Measurements from ENCODE around the gene PECR. TPM values are rescaled to one million over a fixed set of nuclear protein-coding genes. Genes with fewer than 3 reads are reported as not detected.
"Not testable (repeated sequence)": the region's sequence is repeated elsewhere in the genome, so short reads cannot be mapped to it uniquely, and the experiment has no call there.

The PECR gene
- total RNA-seq, 1 experiment from 2014 or later: 12.1 TPM

- peaks cover 2% of the 10 kb centered on the region; the same call in 1 of the 2 replicates for H3K27me3 ChIP-seq (ENCODE audit: control insufficient read depth, insufficient read depth, low read length)
- H3K36me3 ChIP-seq (replicated peaks; ENCODE audit: control insufficient read depth, insufficient read depth, low read length): no peaks in the 10 kb centered on the region
- DNase-seq: no peak
- no peak overlapping the region for H3K4me3 ChIP-seq (ENCODE audit: insufficient read depth, low read depth, low read length)
Measured at GRCh38 chr2:216086207-216086893, 4.7 kb upstream of the PECR start.

GRCh38 chr2:216084547-216084946 lies 2.9 kb upstream of the PECR start:
- Histone ChIP-seq H3K4me3 (ENCODE audit: insufficient read depth, low read depth, low read length) (no peak overlapping the region), H3K36me3 (replicated peaks; ENCODE audit: control insufficient read depth, insufficient read depth, low read length) (no peaks in the 10 kb centered on the region), H3K27me3 (ENCODE audit: control insufficient read depth, insufficient read depth, low read length) (peaks cover 2% of the 10 kb centered on the region; the same call in 1 of the 2 replicates)
- DNase-seq: no peak

- Histone ChIP-seq H3K27me3 (ENCODE audit: control insufficient read depth, insufficient read depth, low read length) (peaks cover 2% of the 10 kb centered on the region; the same call in 1 of the 2 replicates), H3K36me3 (replicated peaks; ENCODE audit: control insufficient read depth, insufficient read depth, low read length) (no peaks in the 10 kb centered on the region), H3K4me3 (ENCODE audit: insufficient read depth, low read depth, low read length) (no peak overlapping the region)
- peak; percentile 65 for DNase-seq
Measured at GRCh38 chr2:216083464-216084281, 2.1 kb upstream of the PECR start.

- Histone ChIP-seq H3K4me3 (ENCODE audit: insufficient read depth, low read depth, low read length) (no peak overlapping the region), H3K27me3 (ENCODE audit: control insufficient read depth, insufficient read depth, low read length) (peaks cover 2% of the 10 kb centered on the region; the same call in 1 of the 2 replicates), H3K36me3 (replicated peaks; ENCODE audit: control insufficient read depth, insufficient read depth, low read length) (no peaks in the 10 kb centered on the region)
- DNase-seq: peak; percentile 30
Measured at GRCh38 chr2:216082805-216083204, 1.2 kb upstream of the PECR start.

GRCh38 chr2:216082117-216082711 lies 605 bp upstream of the PECR start:
- Histone ChIP-seq H3K4me3 (ENCODE audit: insufficient read depth, low read depth, low read length) (peak overlapping the region; percentile 77), H3K36me3 (replicated peaks; ENCODE audit: control insufficient read depth, insufficient read depth, low read length) (no peaks in the 10 kb centered on the region), H3K27me3 (ENCODE audit: control insufficient read depth, insufficient read depth, low read length) (peaks cover 2% of the 10 kb centered on the region; the same call in 1 of the 2 replicates)
- peak; percentile 68 for DNase-seq

- Histone ChIP-seq H3K27me3 (ENCODE audit: control insufficient read depth, insufficient read depth, low read length) (peaks cover 2% of the 10 kb centered on the region; the same call in 1 of the 2 replicates), H3K4me3 (ENCODE audit: insufficient read depth, low read depth, low read length) (peak overlapping the region; percentile 77), H3K36me3 (replicated peaks; ENCODE audit: control insufficient read depth, insufficient read depth, low read length) (no peaks in the 10 kb centered on the region)
- DNase-seq: no peak
Measured at GRCh38 chr2:216081012-216081411, 597 bp downstream of the PECR start.

GRCh38 chr2:216080048-216080447 lies 1.6 kb downstream of the PECR start:
- not testable (repeated sequence) for H3K4me3 ChIP-seq (ENCODE audit: insufficient read depth, low read depth, low read length); H3K27me3 ChIP-seq (ENCODE audit: control insufficient read depth, insufficient read depth, low read length); H3K36me3 ChIP-seq (replicated peaks; ENCODE audit: control insufficient read depth, insufficient read depth, low read length); DNase-seq

GRCh38 chr2:216078776-216079175 lies 2.8 kb downstream of the PECR start:
- DNase-seq: no peak
- H3K27me3 ChIP-seq (ENCODE audit: control insufficient read depth, insufficient read depth, low read length): peaks cover 2% of the 10 kb centered on the region; the same call in 1 of the 2 replicates

GRCh38 chr2:216075510-216076485 lies 5.8 kb downstream of the PECR start:
- Histone ChIP-seq H3K27me3 (ENCODE audit: control insufficient read depth, insufficient read depth, low read length) (no peaks in the 10 kb centered on the region), H3K4me3 (ENCODE audit: insufficient read depth, low read depth, low read length) (no peak overlapping the region), H3K36me3 (replicated peaks; ENCODE audit: control insufficient read depth, insufficient read depth, low read length) (no peaks in the 10 kb centered on the region; the same call in 1 of the 2 replicates)
- no peak for DNase-seq

More at GRCh38 chr2:216078776-216079175, 2.8 kb downstream of the PECR start:
- Histone ChIP-seq H3K36me3 (replicated peaks; ENCODE audit: control insufficient read depth, insufficient read depth, low read length) (no peaks in the 10 kb centered on the region; the same call in 1 of the 2 replicates), H3K4me3 (ENCODE audit: insufficient read depth, low read depth, low read length) (no peak overlapping the region)

- Histone ChIP-seq H3K4me3 (ENCODE audit: insufficient read depth, low read depth, low read length) (no peak overlapping the region), H3K27me3 (ENCODE audit: control insufficient read depth, insufficient read depth, low read length) (no peaks in the 10 kb centered on the region), H3K36me3 (replicated peaks; ENCODE audit: control insufficient read depth, insufficient read depth, low read length) (no peaks in the 10 kb centered on the region; the same call in 1 of the 2 replicates)
- DNase-seq: no peak
Measured at GRCh38 chr2:216074794-216075193, 6.8 kb downstream of the PECR start.

- Histone ChIP-seq H3K36me3 (replicated peaks; ENCODE audit: control insufficient read depth, insufficient read depth, low read length) (no peaks in the 10 kb centered on the region; the same call in 1 of the 2 replicates), H3K4me3 (ENCODE audit: insufficient read depth, low read depth, low read length) (no peak overlapping the region), H3K27me3 (ENCODE audit: control insufficient read depth, insufficient read depth, low read length) (no peaks in the 10 kb centered on the region)
- DNase-seq: no peak
Measured at GRCh38 chr2:216074380-216074779, 7.2 kb downstream of the PECR start.

- DNase-seq: no peak
- Histone ChIP-seq H3K27me3 (ENCODE audit: control insufficient read depth, insufficient read depth, low read length) (no peaks in the 10 kb centered on the region), H3K4me3 (ENCODE audit: insufficient read depth, low read depth, low read length) (no peak overlapping the region), H3K36me3 (replicated peaks; ENCODE audit: control insufficient read depth, insufficient read depth, low read length) (no peaks in the 10 kb centered on the region; the same call in 1 of the 2 replicates)
Measured at GRCh38 chr2:216073773-216074172, 7.8 kb downstream of the PECR start.

GRCh38 chr2:216072473-216072872 lies 9.1 kb downstream of the PECR start:
- Histone ChIP-seq H3K36me3 (replicated peaks; ENCODE audit: control insufficient read depth, insufficient read depth, low read length) (no peaks in the 10 kb centered on the region; the same call in 1 of the 2 replicates), H3K27me3 (ENCODE audit: control insufficient read depth, insufficient read depth, low read length) (no peaks in the 10 kb centered on the region), H3K4me3 (ENCODE audit: insufficient read depth, low read depth, low read length) (no peak overlapping the region)
- DNase-seq: no peak
